IMR-90 (cell line): ENCODE results near the gene CTDSP1. TPM values are rescaled to one million over a fixed set of nuclear protein-coding genes. Genes with fewer than 3 reads are reported as not detected.

ENCODE experiments used
- ATAC-seq: fragments of 200-7000 bp; cut with Tn5 transposase; 2 replicates; pipeline ENCODE4 v1.9.1; 2020; ENCODE audit warnings: low read depth, mild to moderate bottlenecking, moderate library complexity
- BruUV-seq: library from RNA; stranded (reverse); fragments of 400-500 nt; replicated peaks from 2 replicates; lab custom pipeline; 2021; lab: Mats Ljungman, UMichigan
- CTCF ChIA-PET: fragments of 300-600 bp; formaldehyde crosslinking; extraction: SDS; loops from one replicate; lab custom pipeline; 2021; ENCODE audit warnings: antibody characterized with exemption; lab: Yijun Ruan, JAX
- POLR2A ChIA-PET: fragments of 300-600 bp; sonication (Branson Sonifier 250); formaldehyde crosslinking; loops from one replicate; lab custom pipeline; 2022; ENCODE audit warnings: antibody characterized with exemption; ENCODE audit not compliant: unreplicated experiment; lab: Charles Lee
- DNase-seq: peaks from one replicate; pipeline ENCODE4 v3.0.0; 2013
- H2AFZ ChIP-seq: replicated peaks from 2 replicates; pipeline ENCODE3; 2013; ENCODE audit warnings: low read length, mild to moderate bottlenecking; ENCODE audit not compliant: poor library complexity
- H2AK5ac ChIP-seq: 2 replicates; pipeline ENCODE4 v1.6.1; 2013; ENCODE audit warnings: low read depth, low read length, inconsistent platforms
- H2AK9ac ChIP-seq: replicated peaks from 2 replicates; pipeline ENCODE3; 2013; ENCODE audit warnings: mild to moderate bottlenecking, low read depth, low read length, moderate library complexity; ENCODE audit not compliant: poor library complexity
- H2BK120ac ChIP-seq: 2 replicates; pipeline ENCODE4 v1.6.1; 2013; ENCODE audit warnings: low read depth, low read length, inconsistent platforms
- H2BK15ac ChIP-seq: 3 replicates; pipeline ENCODE4 v1.6.1; 2013; ENCODE audit warnings: low read depth, low read length, inconsistent platforms
- H2BK20ac ChIP-seq: 2 replicates; pipeline ENCODE4 v1.6.1; 2013; ENCODE audit warnings: low read depth, mild to moderate bottlenecking, inconsistent platforms, low read length, moderate library complexity
- H2BK5ac ChIP-seq: 2 replicates; pipeline ENCODE4 v1.6.1; 2013; ENCODE audit warnings: mild to moderate bottlenecking, low read depth, low read length, inconsistent platforms; ENCODE audit not compliant: poor library complexity, severe bottlenecking
- H3K14ac ChIP-seq: replicated peaks from 2 replicates; pipeline ENCODE4 v1.6.1; 2013; ENCODE audit warnings: low read depth, low read length, inconsistent platforms
- H3K18ac ChIP-seq: 2 replicates; pipeline ENCODE4 v1.6.1; 2013; ENCODE audit warnings: low read depth, low read length, control low read depth
- H3K23ac ChIP-seq: 2 replicates; pipeline ENCODE4 v1.6.1; 2013; ENCODE audit warnings: low read depth, low read length, inconsistent platforms
- H3K27ac ChIP-seq: 2 replicates; pipeline ENCODE4 v1.5.1; 2013; ENCODE audit warnings: mild to moderate bottlenecking, control low read depth, low read length; ENCODE audit not compliant: insufficient read depth
- H3K27me3 ChIP-seq: 2 replicates; pipeline ENCODE4 v1.6.1; 2013; ENCODE audit warnings: low read length; ENCODE audit not compliant: control insufficient read depth, insufficient read depth
- H3K36me3 ChIP-seq: 2 replicates; pipeline ENCODE4 v1.6.1; 2013; ENCODE audit warnings: low read length, mixed read lengths; ENCODE audit not compliant: control insufficient read depth, insufficient read depth
- H3K4ac ChIP-seq: 2 replicates; pipeline ENCODE4 v1.6.1; 2013; ENCODE audit warnings: low read depth, low read length, inconsistent platforms
- H3K4me1 ChIP-seq: 2 replicates; pipeline ENCODE4 v1.6.1; 2013; ENCODE audit warnings: low read length, mixed read lengths; ENCODE audit not compliant: control insufficient read depth, insufficient read depth
- H3K4me2 ChIP-seq: 2 replicates; pipeline ENCODE4 v1.6.1; 2013; ENCODE audit warnings: low read depth, mild to moderate bottlenecking, control low read depth, low read length, moderate library complexity
- H3K4me3 ChIP-seq: 2 replicates; pipeline ENCODE4 v1.5.1; 2013; ENCODE audit warnings: low read depth, mild to moderate bottlenecking, control low read depth, low read length, moderate library complexity; ENCODE audit not compliant: insufficient read depth
- H3K56ac ChIP-seq: 2 replicates; pipeline ENCODE4 v1.6.1; 2013; ENCODE audit warnings: low read length, inconsistent platforms; ENCODE audit not compliant: insufficient read depth; ENCODE audit errors: extremely low read depth
- H3K79me1 ChIP-seq, 2 experiments: 2 replicates each; pipeline ENCODE4 v1.6.1; 2013; ENCODE audit warnings: low read length in 2 of 2, inconsistent platforms in 1 of 2, low read depth in 1 of 2
- H3K9ac ChIP-seq: 2 replicates; pipeline ENCODE4 v1.6.1; 2013; ENCODE audit warnings: low read depth, low read length, control low read depth
- H3K9me1 ChIP-seq: 2 replicates; pipeline ENCODE4 v1.6.1; 2013; ENCODE audit warnings: low read length, inconsistent platforms; ENCODE audit not compliant: insufficient read depth
- H3K9me3 ChIP-seq: 2 replicates; pipeline ENCODE4 v1.6.1; 2013; ENCODE audit warnings: low read length; ENCODE audit not compliant: control insufficient read depth, insufficient read depth
- H4K20me1 ChIP-seq: 2 replicates; pipeline ENCODE4 v1.6.1; 2013; ENCODE audit warnings: low read length, inconsistent platforms; ENCODE audit not compliant: insufficient read depth
- H4K5ac ChIP-seq: 2 replicates; pipeline ENCODE4 v1.6.1; 2013; ENCODE audit warnings: mild to moderate bottlenecking, low read depth, low read length, control low read depth
- H4K8ac ChIP-seq, 2 experiments: 2 replicates each; pipeline ENCODE4 v1.6.1; 2013; ENCODE audit warnings: low read depth in 2 of 2, low read length in 2 of 2, control low read depth in 1 of 2, inconsistent platforms in 1 of 2
- H4K91ac ChIP-seq: 2 replicates; pipeline ENCODE4 v1.6.1; 2013; ENCODE audit warnings: low read depth, low read length, inconsistent platforms; ENCODE audit not compliant: insufficient read depth
- CEBPB ChIP-seq: IDR thresholded peaks from 2 replicates; pipeline ENCODE4 v1.6.1; 2012; ENCODE audit warnings: low read depth, low read length, improper control_type of control experiment
- CHD1 ChIP-seq: IDR thresholded peaks from 2 replicates; pipeline ENCODE4 v1.6.1; 2012; ENCODE audit warnings: low read depth, low read length, improper control_type of control experiment
- FOS ChIP-seq: fragments of 150-350 bp; IDR thresholded peaks from 2 replicates; pipeline ENCODE4 v1.6.1; 2016; ENCODE audit warnings: low read depth, low read length
- MAFK ChIP-seq: IDR thresholded peaks from 2 replicates; pipeline ENCODE4 v1.6.1; 2012; ENCODE audit warnings: low read depth, low read length, improper control_type of control experiment
- MAZ ChIP-seq: IDR thresholded peaks from 2 replicates; pipeline ENCODE4 v1.6.1; 2012; ENCODE audit warnings: low read depth, mild to moderate bottlenecking, low read length, improper control_type of control experiment, moderate library complexity, borderline replicate concordance
- MXI1 ChIP-seq: IDR thresholded peaks from 2 replicates; pipeline ENCODE4 v1.6.1; 2012; ENCODE audit warnings: low read depth, mild to moderate bottlenecking, low read length, moderate library complexity, borderline replicate concordance
- POLR2A ChIP-seq: IDR thresholded peaks from 2 replicates; pipeline ENCODE4 v1.6.1; 2012; ENCODE audit warnings: mild to moderate bottlenecking, low read depth, low read length
- RAD21 ChIP-seq: IDR thresholded peaks from 2 replicates; pipeline ENCODE4 v1.6.1; 2012; ENCODE audit warnings: low read length, improper control_type of control experiment
- SMC3 ChIP-seq: fragments of 150-350 bp; IDR thresholded peaks from 2 replicates; pipeline ENCODE4 v1.6.1; 2016; ENCODE audit warnings: low read depth, mild to moderate bottlenecking, antibody characterized with exemption, low read length, moderate library complexity
- WGBS, 2 experiments: methylation state at CpG; one replicate each; pipeline versions ENCODE4 v1.1.5 to v1.1.7; 2013; ENCODE audit warnings: missing lambda C conversion rate in 2 of 2; ENCODE audit not compliant: insufficient read length in 1 of 2; ENCODE audit errors: extremely low coverage in 2 of 2; 5-methylcytosine and 5-hydroxymethylcytosine counted together
- dilution Hi-C: fragments of 300-500 bp; cut with HindIII; formaldehyde crosslinking; loops from one replicate; pipeline ENCODE4 v1.14.3; 2018; ENCODE audit warnings: low sequenced_read_pairs; ENCODE audit not compliant: unreplicated experiment
- in situ Hi-C: fragments of 300-500 bp; cut with MboI; formaldehyde crosslinking; loops from 3 replicates; pipeline ENCODE4 v1.14.3; 2019; ENCODE audit warnings: low sequenced_read_pairs, inconsistent platforms, mixed read lengths
- intact Hi-C: fragments of 100-400 bp; cut with micrococcal nuclease; formaldehyde crosslinking; loops from 2 replicates; pipeline ENCODE4 v1.10.0; 2022
- polyA plus RNA-seq, 3 experiments: library from polyadenylated mRNA; depleted of rRNA; stranded (reverse); fragments of >200 nt; gene quantifications; 2 replicates each; pipeline ENCODE4 v1.2.3, GENCODE V29; 2012; ENCODE audit warnings: low replicate concordance in 1 of 3
- total RNA-seq: library from RNA; depleted of rRNA; stranded (reverse); fragments of >200 nt; gene quantifications from 2 replicates; pipeline ENCODE4 v1.2.3, GENCODE V29; 2012
- TF ChIP-seq, protein P1 (sequence below): conservative IDR thresholded peaks from 2 replicates; pipeline ENCODE4 v1.5.1; 2012; ENCODE audit warnings: mild to moderate bottlenecking, low read depth, low read length, improper control_type of control experiment
- TF ChIP-seq, protein P2 (sequence below): fragments of 150-350 bp; IDR thresholded peaks from 2 replicates; pipeline ENCODE4 v1.6.1; 2016; ENCODE audit warnings: low read depth, mild to moderate bottlenecking, low read length, moderate library complexity, borderline replicate concordance

CTDSP1 gene
- total and polyA plus RNA-seq, 2 of the 4 experiments (the other 2 are of a cell fraction): 19.7 to 64.3 TPM

DNA sequence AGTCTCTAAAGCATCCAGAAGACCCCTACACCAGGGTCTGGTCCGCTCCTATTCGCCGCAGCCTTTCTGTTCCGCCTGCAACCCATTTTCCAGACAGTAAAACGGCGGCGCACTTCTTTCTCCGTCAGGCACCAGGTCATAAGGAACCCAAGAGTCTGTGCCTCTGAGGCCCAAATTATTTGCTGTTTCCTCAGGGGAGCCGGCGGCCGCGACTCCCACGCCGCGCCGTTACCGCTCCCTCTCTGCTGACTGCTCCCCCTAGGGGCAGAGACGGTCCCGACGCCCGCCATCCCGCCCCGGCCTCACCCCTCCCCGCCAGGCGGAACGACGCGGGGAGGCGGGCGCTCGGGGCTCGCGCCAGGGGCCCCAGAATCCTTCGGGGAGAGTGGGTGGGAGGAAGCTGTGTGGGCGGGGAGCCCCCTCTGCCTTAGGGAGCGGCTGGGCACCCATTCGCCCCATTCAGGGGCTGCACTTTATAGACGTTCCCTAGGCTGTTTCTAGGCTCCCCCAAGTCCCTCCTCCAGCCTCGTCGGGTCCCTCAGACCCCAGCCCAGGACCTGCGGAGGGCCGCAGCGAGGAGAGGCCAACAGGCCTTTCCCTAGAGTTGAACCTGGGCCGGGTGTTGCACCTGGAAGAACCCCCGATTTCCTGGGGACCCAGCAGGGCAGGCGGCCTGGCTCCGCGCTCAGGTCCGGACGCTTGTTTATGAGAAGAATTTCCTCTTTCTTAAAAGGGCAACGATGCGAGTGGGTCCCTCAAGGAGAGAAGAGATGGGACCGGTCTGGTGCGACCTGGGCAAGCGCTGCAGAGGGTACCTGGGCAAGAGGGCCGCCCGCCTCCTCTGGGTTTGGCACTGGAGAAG, 3.6 kb upstream of the CTDSP1 start:
- Histone ChIP-seq H3K27ac (peak overlapping the region; percentile 99), H3K4me3 (peak overlapping the region; percentile 85), H3K9me1 (0 out of 2 replicates have a peak, but pooled peaks cover 2% of the 10 kb centered on the region), H2BK15ac (peak overlapping the region; percentile 62; the same call in 2 of the 3 replicates), H3K4me1 (peaks cover 22% of the 10 kb centered on the region), H4K91ac (peak overlapping the region; percentile 99), H2BK5ac (peak overlapping the region; percentile 98), H2AK5ac (peak overlapping the region; percentile 95), H2AK9ac (peak overlapping the region; percentile 88), H3K4ac (peak overlapping the region; percentile 92), H2BK120ac (peak overlapping the region; percentile 97), H3K9ac (peak overlapping the region; percentile 95), H3K56ac (peak overlapping the region; percentile 96), H2AFZ (peak overlapping the region; percentile 97), H3K27me3 (no peaks in the 10 kb centered on the region), H4K5ac (peak overlapping the region; percentile 94), H3K23ac (peak overlapping the region; percentile 71; the same call in 1 of the 2 replicates), H4K20me1 (peaks cover 2% of the 10 kb centered on the region; the same call in 1 of the 2 replicates), H3K9me3 (no peaks in the 10 kb centered on the region), H2BK20ac (peak overlapping the region; percentile 71), H3K14ac (peak overlapping the region; percentile 91), H4K8ac (peak overlapping the region; percentile 70 to 94), H3K79me1 (peaks cover 6 to 13% of the 10 kb centered on the region in 2 experiments; a peak in 3 of 4 replicates), H3K36me3 (no peaks in the 10 kb centered on the region), H3K4me2 (peak overlapping the region; percentile 90), H3K18ac (peak overlapping the region; percentile 98)
- peak; percentile 70 for ATAC-seq
- dilution Hi-C loops: no loop called here
- intact Hi-C loops: loop anchor here (1.0 to 2.0 kb wide), 3 partner anchors 95 to 124 kb away; partner anchors contain the start of gene TMBIM1
- ChIA-PET POLR2A (interaction anchor here (0.6 kb wide), 2 partner anchors 23 to 100 kb away, joined by 3 read pairs; no protein-coding TSS in a partner anchor), CTCF (interaction anchor here (0.6 kb wide), 2 partner anchors 34 to 100 kb away, joined by 3 to 6 read pairs; no protein-coding TSS in a partner anchor)
- 3% methylated on average over 14 of the region's 57 CpGs; no CpG with 5 or more reads in 1 of the 2 experiments for WGBS, 2 experiments
- in situ Hi-C loops: loop anchor here (10.0 kb wide), 1 partner anchor 121 kb away; the partner anchor contains the start of genes AAMP and PNKD
- TF ChIP-seq, protein P1, sequence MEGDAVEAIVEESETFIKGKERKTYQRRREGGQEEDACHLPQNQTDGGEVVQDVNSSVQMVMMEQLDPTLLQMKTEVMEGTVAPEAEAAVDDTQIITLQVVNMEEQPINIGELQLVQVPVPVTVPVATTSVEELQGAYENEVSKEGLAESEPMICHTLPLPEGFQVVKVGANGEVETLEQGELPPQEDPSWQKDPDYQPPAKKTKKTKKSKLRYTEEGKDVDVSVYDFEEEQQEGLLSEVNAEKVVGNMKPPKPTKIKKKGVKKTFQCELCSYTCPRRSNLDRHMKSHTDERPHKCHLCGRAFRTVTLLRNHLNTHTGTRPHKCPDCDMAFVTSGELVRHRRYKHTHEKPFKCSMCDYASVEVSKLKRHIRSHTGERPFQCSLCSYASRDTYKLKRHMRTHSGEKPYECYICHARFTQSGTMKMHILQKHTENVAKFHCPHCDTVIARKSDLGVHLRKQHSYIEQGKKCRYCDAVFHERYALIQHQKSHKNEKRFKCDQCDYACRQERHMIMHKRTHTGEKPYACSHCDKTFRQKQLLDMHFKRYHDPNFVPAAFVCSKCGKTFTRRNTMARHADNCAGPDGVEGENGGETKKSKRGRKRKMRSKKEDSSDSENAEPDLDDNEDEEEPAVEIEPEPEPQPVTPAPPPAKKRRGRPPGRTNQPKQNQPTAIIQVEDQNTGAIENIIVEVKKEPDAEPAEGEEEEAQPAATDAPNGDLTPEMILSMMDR: peak; percentile 91
- TF ChIP-seq CHD1 (peak; percentile 58; the same call in 1 of the 2 replicates), MXI1 (0 out of 2 replicates have a peak, but pooled peaks have one; percentile 30), MAZ (peak; percentile 98), CEBPB (no peak), POLR2A (no peak), FOS (0 out of 2 replicates have a peak, but pooled peaks have one; percentile 14), RAD21 (peak; percentile 74), MAFK (no peak), SMC3 (peak; percentile 80)
- TF ChIP-seq, protein P2, sequence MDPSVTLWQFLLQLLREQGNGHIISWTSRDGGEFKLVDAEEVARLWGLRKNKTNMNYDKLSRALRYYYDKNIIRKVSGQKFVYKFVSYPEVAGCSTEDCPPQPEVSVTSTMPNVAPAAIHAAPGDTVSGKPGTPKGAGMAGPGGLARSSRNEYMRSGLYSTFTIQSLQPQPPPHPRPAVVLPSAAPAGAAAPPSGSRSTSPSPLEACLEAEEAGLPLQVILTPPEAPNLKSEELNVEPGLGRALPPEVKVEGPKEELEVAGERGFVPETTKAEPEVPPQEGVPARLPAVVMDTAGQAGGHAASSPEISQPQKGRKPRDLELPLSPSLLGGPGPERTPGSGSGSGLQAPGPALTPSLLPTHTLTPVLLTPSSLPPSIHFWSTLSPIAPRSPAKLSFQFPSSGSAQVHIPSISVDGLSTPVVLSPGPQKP: no peak
- DNase-seq: peak; percentile 97
- BruUV-seq: no TSS peak
